Measurements from ENCODE around the gene ABCC8. TPM values are rescaled to one million over a fixed set of nuclear protein-coding genes. Genes with fewer than 3 reads are reported as not detected.
A peak's percentile ranks its signal among the peaks of the same experiment; 100 is the strongest.

ABCC8 gene
- total RNA-seq, 3 donors from 2014 or later = 3.8 to 10.8 (median 10.5) TPM

DNA sequence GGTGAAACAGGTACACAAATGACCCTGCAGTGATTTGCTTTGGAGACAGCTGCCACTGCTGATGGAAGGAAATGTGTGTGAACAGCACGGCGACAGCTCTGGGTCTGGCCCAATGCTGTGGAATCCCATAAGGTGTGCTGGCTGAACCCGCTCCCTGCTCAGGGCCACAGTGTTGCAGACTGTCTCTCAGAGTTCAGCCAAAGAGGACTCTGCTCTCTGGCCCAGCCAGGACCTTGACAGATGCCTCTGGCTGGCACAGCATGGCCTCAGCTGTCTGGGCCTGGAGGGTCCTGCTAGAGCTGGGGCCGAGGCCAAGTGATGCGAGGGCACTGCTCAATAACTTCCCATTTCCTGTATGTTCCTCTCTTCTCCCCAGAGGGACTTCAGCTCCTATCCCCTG, 5.3 kb upstream of the ABCC8 start:
- Histone ChIP-seq H3K9me3 (no peaks in the 10 kb centered on the region), H3K27me3 (peaks cover 0 to 14% of the 10 kb centered on the region in 2 donors), H3K27ac (no peak overlapping the region), H3K36me3 (no peaks in the 10 kb centered on the region), H3K4me3 (no peak overlapping the region), H3K4me1 (no peaks in the 10 kb centered on the region)
- no peak for DNase-seq (ENCODE audit: low spot score in 2 of 2)
- intact Hi-C loops (cut with DNase I; ENCODE audit: low total_unique reads) = no loop called here
- TF ChIP-seq, protein P1, sequence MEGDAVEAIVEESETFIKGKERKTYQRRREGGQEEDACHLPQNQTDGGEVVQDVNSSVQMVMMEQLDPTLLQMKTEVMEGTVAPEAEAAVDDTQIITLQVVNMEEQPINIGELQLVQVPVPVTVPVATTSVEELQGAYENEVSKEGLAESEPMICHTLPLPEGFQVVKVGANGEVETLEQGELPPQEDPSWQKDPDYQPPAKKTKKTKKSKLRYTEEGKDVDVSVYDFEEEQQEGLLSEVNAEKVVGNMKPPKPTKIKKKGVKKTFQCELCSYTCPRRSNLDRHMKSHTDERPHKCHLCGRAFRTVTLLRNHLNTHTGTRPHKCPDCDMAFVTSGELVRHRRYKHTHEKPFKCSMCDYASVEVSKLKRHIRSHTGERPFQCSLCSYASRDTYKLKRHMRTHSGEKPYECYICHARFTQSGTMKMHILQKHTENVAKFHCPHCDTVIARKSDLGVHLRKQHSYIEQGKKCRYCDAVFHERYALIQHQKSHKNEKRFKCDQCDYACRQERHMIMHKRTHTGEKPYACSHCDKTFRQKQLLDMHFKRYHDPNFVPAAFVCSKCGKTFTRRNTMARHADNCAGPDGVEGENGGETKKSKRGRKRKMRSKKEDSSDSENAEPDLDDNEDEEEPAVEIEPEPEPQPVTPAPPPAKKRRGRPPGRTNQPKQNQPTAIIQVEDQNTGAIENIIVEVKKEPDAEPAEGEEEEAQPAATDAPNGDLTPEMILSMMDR (IDR thresholded peaks at IDR 0.05) = no peak

DNA sequence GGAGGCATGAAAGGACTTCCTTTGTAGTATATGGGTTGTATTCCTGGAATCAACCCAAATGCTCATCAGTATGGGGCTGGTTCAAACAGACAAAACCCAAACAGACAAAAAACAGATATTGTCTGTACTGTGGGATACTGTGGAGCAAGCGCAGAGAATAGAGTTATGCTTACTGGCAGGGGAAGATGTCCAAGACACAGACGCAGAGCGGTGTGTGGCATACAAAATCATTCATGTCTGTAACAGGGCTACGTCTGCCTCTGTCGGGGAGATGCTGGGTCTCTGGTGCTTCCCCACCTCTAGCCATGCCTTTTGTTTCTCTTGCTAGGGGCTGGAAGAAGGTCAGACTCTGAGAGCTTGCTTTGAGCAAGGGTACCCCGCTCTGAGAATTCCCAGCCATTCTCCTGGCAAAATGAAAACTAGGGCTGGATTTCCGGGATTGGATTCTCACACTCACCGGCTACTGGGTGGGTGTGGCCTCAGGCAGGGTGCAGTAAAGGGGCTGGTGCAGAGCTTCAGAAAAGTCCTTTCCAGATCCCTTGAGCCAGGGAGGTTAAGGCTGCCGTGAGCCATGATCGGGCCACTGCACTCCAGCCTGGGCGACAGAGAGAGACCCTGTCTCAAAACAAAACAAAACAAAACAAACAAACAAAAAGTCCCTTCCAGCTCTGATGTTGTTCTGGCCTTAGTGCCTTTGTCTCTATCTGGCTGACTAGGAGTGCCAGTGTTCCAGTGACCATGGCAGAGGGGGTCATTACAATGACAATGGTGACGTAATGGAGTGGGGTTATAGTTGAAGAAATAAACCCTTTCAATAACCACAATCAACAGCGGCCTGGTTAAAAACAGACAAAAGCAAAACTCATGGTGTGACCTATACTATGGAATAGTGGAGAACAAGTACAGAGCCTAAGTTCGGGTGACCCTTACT, 2.9 kb upstream of the ABCC8 start:
- TF ChIP-seq POLR2A (IDR thresholded peaks at IDR 0.05) (no peak), POLR2AphosphoS5 (IDR thresholded peaks at IDR 0.05) (no peak)
- TF ChIP-seq, protein P1 (IDR thresholded peaks at IDR 0.05) = no peak
- intact Hi-C loops (cut with DNase I; ENCODE audit: low total_unique reads) = no loop called here
- DNase-seq (ENCODE audit: low spot score in 2 of 2) = no peak

DNA sequence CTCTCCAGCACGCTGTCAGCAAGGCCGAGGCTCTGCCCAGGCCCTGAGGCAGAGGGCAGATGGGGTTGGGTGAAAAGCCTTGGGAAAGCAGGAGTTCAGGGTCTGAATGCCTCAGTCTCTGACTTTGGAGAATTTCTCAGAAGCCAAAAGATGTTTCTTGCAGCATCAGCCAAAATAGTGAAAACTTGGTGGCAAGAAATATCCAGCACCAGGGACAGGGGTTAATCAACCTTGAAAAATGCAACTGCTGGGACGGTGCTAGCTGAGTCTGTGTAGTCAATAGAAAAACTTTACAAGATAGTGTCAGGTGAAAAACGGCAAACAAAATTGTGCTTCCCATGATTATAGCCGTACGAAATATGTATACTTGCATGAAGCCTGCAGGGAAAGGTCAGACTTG, 1.4 kb upstream of the ABCC8 start:
- TF ChIP-seq, protein P1 (IDR thresholded peaks at IDR 0.05) = no peak
- TF ChIP-seq POLR2A (IDR thresholded peaks at IDR 0.05) (no peak), POLR2AphosphoS5 (IDR thresholded peaks at IDR 0.05) (no peak)
- H3K36me3 ChIP-seq = no peaks in the 10 kb centered on the region
- H3K27me3 ChIP-seq = peaks cover 0 to 33% of the 10 kb centered on the region in 2 donors
- no peak for DNase-seq (ENCODE audit: low spot score in 2 of 2)
- H3K4me1 ChIP-seq = no peaks in the 10 kb centered on the region
- intact Hi-C loops (cut with DNase I; ENCODE audit: low total_unique reads) = no loop called here
- no peak overlapping the region for H3K4me3 ChIP-seq
- no peaks in the 10 kb centered on the region for H3K9me3 ChIP-seq
- H3K27ac ChIP-seq = no peak overlapping the region

More for the DNA sequence above, 2.9 kb upstream of the ABCC8 start:
- H3K4me1 ChIP-seq = no peaks in the 10 kb centered on the region
- H3K4me3 ChIP-seq = no peak overlapping the region
- H3K27me3 ChIP-seq = peaks cover 0 to 30% of the 10 kb centered on the region in 2 donors
- H3K27ac ChIP-seq = no peak overlapping the region
- H3K9me3 ChIP-seq = no peaks in the 10 kb centered on the region
- no peaks in the 10 kb centered on the region for H3K36me3 ChIP-seq

DNA sequence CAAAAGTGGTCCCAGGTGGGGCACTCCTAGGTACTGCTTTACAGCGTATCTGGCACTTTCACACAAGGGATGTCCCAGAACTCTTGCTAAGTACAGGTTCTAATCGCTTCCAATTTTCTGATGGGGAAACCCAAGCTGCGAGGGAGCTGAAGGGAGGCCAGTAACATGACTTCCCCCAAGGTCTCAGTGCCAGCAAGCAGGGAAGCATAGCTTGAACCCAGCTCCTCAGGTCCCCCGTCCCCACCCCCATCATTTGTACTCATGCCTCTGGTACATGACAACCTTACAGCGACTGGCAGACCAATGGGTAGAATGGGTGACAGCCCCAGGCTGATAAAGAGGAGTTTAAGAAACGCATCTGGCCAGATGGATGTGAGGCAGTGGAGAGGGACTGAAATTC, 716 bp upstream of the ABCC8 start:
- peaks cover 0 to 33% of the 10 kb centered on the region in 2 donors for H3K27me3 ChIP-seq
- H3K9me3 ChIP-seq = no peaks in the 10 kb centered on the region
- H3K27ac ChIP-seq = no peak overlapping the region
- no peak for DNase-seq (ENCODE audit: low spot score in 2 of 2)
- no peaks in the 10 kb centered on the region for H3K4me1 ChIP-seq
- no peak for TF ChIP-seq POLR2A (IDR thresholded peaks at IDR 0.05)
- TF ChIP-seq POLR2AphosphoS5 (IDR thresholded peaks at IDR 0.05) = no peak
- TF ChIP-seq, protein P1 (IDR thresholded peaks at IDR 0.05) = no peak
- intact Hi-C loops (cut with DNase I; ENCODE audit: low total_unique reads) = no loop called here
- no peak overlapping the region for H3K4me3 ChIP-seq
- no peaks in the 10 kb centered on the region for H3K36me3 ChIP-seq

DNA sequence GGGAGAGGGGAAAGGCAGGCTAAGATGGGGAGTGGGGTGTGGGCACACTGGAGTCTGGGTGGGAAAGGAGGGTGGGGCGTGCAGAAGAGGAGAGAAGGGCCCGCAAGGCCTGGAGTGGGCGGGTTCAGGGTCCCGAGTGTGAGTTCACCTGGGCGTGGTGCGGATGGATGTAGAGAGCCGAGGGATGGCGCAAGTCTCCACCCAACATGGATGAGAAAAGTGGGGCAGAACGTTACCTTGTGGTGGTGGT, 364 bp upstream of the ABCC8 start:
- intact Hi-C loops (cut with DNase I; ENCODE audit: low total_unique reads) = no loop called here
- Histone ChIP-seq H3K27ac (no peak overlapping the region), H3K9me3 (no peaks in the 10 kb centered on the region), H3K4me3 (peak overlapping the region; percentile 26 to 68 (median 45)), H3K27me3 (peaks cover 0 to 33% of the 10 kb centered on the region in 2 donors), H3K4me1 (no peaks in the 10 kb centered on the region), H3K36me3 (no peaks in the 10 kb centered on the region)
- DNase-seq (ENCODE audit: low spot score in 2 of 2) = no peak
- no peak for TF ChIP-seq POLR2A (IDR thresholded peaks at IDR 0.05)
- TF ChIP-seq POLR2AphosphoS5 (IDR thresholded peaks at IDR 0.05) = no peak
- TF ChIP-seq, protein P1 (IDR thresholded peaks at IDR 0.05) = no peak
